CD4-positive, alpha-beta T cell (primary cell): ENCODE data around the gene CLCN2. TPM values are rescaled to one million over a fixed set of nuclear protein-coding genes. Genes with fewer than 3 reads are reported as not detected.

Source experiments
- ATAC-seq: fragments of 200-7000 bp; cut with Tn5 transposase; one replicate; pipeline ENCODE4 v1.10.0; 2022; ENCODE audit warnings: mild to moderate bottlenecking; ENCODE audit not compliant: poor library complexity
- CTCF ChIA-PET: fragments of 350-600 bp; sonication (Branson Sonifier 250); formaldehyde crosslinking; loops from one replicate; lab custom pipeline; 2021; ENCODE audit warnings: antibody characterized with exemption, inconsistent platforms; lab: Charles Lee
- POLR2A ChIA-PET: fragments of 350-600 bp; sonication (Branson Sonifier 250); formaldehyde crosslinking; loops from one replicate; lab custom pipeline; 2021; ENCODE audit warnings: antibody characterized with exemption, inconsistent platforms; lab: Charles Lee
- DNase-seq, 14 experiments: peaks; one replicate each; pipeline ENCODE4 v3.0.0-alpha.2; 2013 to 2020; ENCODE audit warnings: mixed read lengths in 2 of 14
- H3K27ac ChIP-seq, 2 donors: one replicate each; pipeline versions ENCODE4 v1.5.1 to v1.7.0; 2013; ENCODE audit warnings: low read length in 2 of 2, low read depth in 1 of 2, mild to moderate bottlenecking in 1 of 2
- H3K27me3 ChIP-seq, 2 experiments: 1 replicate in 1 of 2; 2 replicates in 1 of 2; pipeline versions ENCODE4 v1.6.1 to v1.7.0; 2013; ENCODE audit warnings: low read length in 2 of 2, control low read depth in 1 of 2, mild to moderate bottlenecking in 1 of 2, moderate library complexity in 1 of 2; ENCODE audit not compliant: insufficient read depth in 2 of 2, control insufficient read depth in 1 of 2
- H3K36me3 ChIP-seq: one replicate; pipeline ENCODE4 v1.6.1; 2013; ENCODE audit warnings: low read length, control low read depth; ENCODE audit not compliant: insufficient read depth
- H3K4me1 ChIP-seq: one replicate; pipeline ENCODE4 v1.6.1; 2013; ENCODE audit warnings: low read length, control low read depth; ENCODE audit not compliant: insufficient read depth
- H3K4me3 ChIP-seq: one replicate; pipeline ENCODE4 v1.5.1; 2013; ENCODE audit warnings: mild to moderate bottlenecking, low read length, moderate library complexity
- H3K9me3 ChIP-seq, 2 experiments: 1 replicate in 1 of 2; 2 replicates in 1 of 2; pipeline versions ENCODE4 v1.6.1 to v1.7.0; 2013; ENCODE audit warnings: low read length in 2 of 2, mild to moderate bottlenecking in 2 of 2, control low read depth in 1 of 2, moderate library complexity in 1 of 2; ENCODE audit not compliant: control insufficient read depth in 1 of 2, insufficient read depth in 1 of 2
- H3K27ac Mint-ChIP-seq: one replicate; pipeline ENCODE4 v1.8.0; 2020; ENCODE audit warnings: mixed read lengths
- H3K27me3 Mint-ChIP-seq: one replicate; pipeline ENCODE4 v1.8.0; 2021; ENCODE audit warnings: mixed read lengths
- H3K36me3 Mint-ChIP-seq: one replicate; pipeline ENCODE4 v1.8.0; 2021; ENCODE audit warnings: low read depth, mixed read lengths
- H3K4me1 Mint-ChIP-seq: one replicate; pipeline ENCODE4 v1.8.0; 2021; ENCODE audit warnings: low read depth, mixed read lengths
- H3K4me3 Mint-ChIP-seq: one replicate; pipeline ENCODE4 v1.8.0; 2020; ENCODE audit warnings: mild to moderate bottlenecking, mixed read lengths
- H3K9me3 Mint-ChIP-seq: one replicate; pipeline ENCODE4 v1.8.0; 2020; ENCODE audit warnings: mixed read lengths
- CTCF ChIP-seq: fragments of 200-600 bp; IDR thresholded peaks from one replicate; pipeline ENCODE4 v1.8.0; 2022; ENCODE audit warnings: antibody characterized with exemption, mild to moderate bottlenecking
- intact Hi-C, 2 experiments: fragments of 100-400 bp; cut with DNase I in 1 of 2; cut with micrococcal nuclease in 1 of 2; formaldehyde crosslinking; loops; one replicate each; pipeline versions ENCODE4 v1.15.1 to v1.9.0; 2023 to 2025; cut with DNase I, micrococcal nuclease
- total RNA-seq, 174 experiments: library from RNA in 2 of 174; stranded (reverse) in 2 of 174; gene quantifications; one replicate each; pipeline ENCODE4 v1.2.3 and lab custom pipeline; 2021 to 2026

The CLCN2 gene
- total RNA-seq, 2 experiments from 2014 or later, result 3.2 to 3.5 TPM

GRCh38 chr3:184337399-184337714 is 24.0 kb downstream of the CLCN2 start, which contains the start of gene FAM131A:
FAM131A (plus strand) TSS chr3:184337600; CDS start chr3:184337631, 31 bp downstream.
- Histone ChIP-seq H3K4me1 (peaks cover 38% of the 10 kb centered on the region), H3K36me3 (peaks cover 34% of the 10 kb centered on the region), H3K27ac (no peak within 1 kb of the TSS), H3K4me3 (peak within 1 kb of the TSS; percentile 64), H3K27me3 (no peaks in the 10 kb centered on the region), H3K9me3 (no peaks in the 10 kb centered on the region)
- Mint-ChIP-seq H3K27me3 (no peaks in the 10 kb centered on the region), H3K4me1 (peaks cover 34% of the 10 kb centered on the region), H3K9me3 (no peaks in the 10 kb centered on the region), H3K4me3 (peak within 1 kb of the TSS; percentile 95), H3K27ac (peak within 1 kb of the TSS; percentile 97), H3K36me3 (peaks cover 37% of the 10 kb centered on the region)
- intact Hi-C loops, result loop anchor here in 1 of 2 experiments (2.0 kb wide), 1 partner anchor 23 kb away; the partner anchor contains the start of genes CLCN2 and POLR2H
- ChIA-PET POLR2A (interaction anchor here (0.7 to 1.9 kb wide), 4 partner anchors 9 to 88 kb away, joined by 3 to 6 read pairs (median 4); partner anchors contain the start of genes CLCN2, EEF1AKMT4 and POLR2H), CTCF (interaction anchor here (1.3 kb wide), 1 partner anchor 17 kb away, joined by 3 read pairs; no protein-coding TSS in a partner anchor)
- DNase-seq (no peak), ATAC-seq (no peak)
- TF ChIP-seq CTCF, result no peak

- H3K27me3 Mint-ChIP-seq, result no peaks in the 10 kb centered on the region
- Histone ChIP-seq H3K27me3 (no peaks in the 10 kb centered on the region), H3K4me1 (peaks cover 38% of the 10 kb centered on the region), H3K9me3 (no peaks in the 10 kb centered on the region), H3K36me3 (peaks cover 37% of the 10 kb centered on the region), H3K27ac (peak overlapping the region in 1 of 2 donors; percentile 95), H3K4me3 (peak overlapping the region; percentile 64)
- peaks cover 34% of the 10 kb centered on the region for H3K4me1 Mint-ChIP-seq
- ATAC-seq, result no peak
- H3K36me3 Mint-ChIP-seq, result peaks cover 43% of the 10 kb centered on the region
- peak overlapping the region; percentile 95 for H3K4me3 Mint-ChIP-seq
- ChIA-PET POLR2A (interaction anchor here (1.2 kb wide), 1 partner anchor 22 kb away, joined by 4 read pairs; no protein-coding TSS in a partner anchor), CTCF (no interaction called here)
- H3K9me3 Mint-ChIP-seq, result no peaks in the 10 kb centered on the region
- peak in 2 of 14 experiments; percentile 26 to 41 for DNase-seq
- H3K27ac Mint-ChIP-seq, result peak overlapping the region; percentile 97
- intact Hi-C loops, result loop anchor here in 1 of 2 experiments (2.0 kb wide), 1 partner anchor 24 kb away; the partner anchor contains the start of genes CLCN2 and POLR2H
- TF ChIP-seq CTCF, result no peak
These were observed 24.6 kb downstream of the CLCN2 start for GRCh38 chr3:184336547-184337398.

- peaks cover 49% of the 10 kb centered on the region for H3K36me3 Mint-ChIP-seq
- H3K9me3 Mint-ChIP-seq, result no peaks in the 10 kb centered on the region
- H3K4me3 Mint-ChIP-seq, result peak overlapping the region; percentile 95
- Histone ChIP-seq H3K27ac (peak overlapping the region; percentile 88 to 95), H3K36me3 (peaks cover 45% of the 10 kb centered on the region), H3K4me1 (peaks cover 38% of the 10 kb centered on the region), H3K4me3 (peak overlapping the region; percentile 64), H3K9me3 (no peaks in the 10 kb centered on the region), H3K27me3 (no peaks in the 10 kb centered on the region)
- ChIA-PET CTCF (no interaction called here), POLR2A (no interaction called here)
- DNase-seq, result peak; percentile 73 to 94 (median 88)
- peaks cover 34% of the 10 kb centered on the region for H3K4me1 Mint-ChIP-seq
- intact Hi-C loops, result loop anchor here (1.0 to 2.0 kb wide), 2 partner anchors 22 to 25 kb away; partner anchors contain the start of genes CLCN2 (in 1 of the 2), EIF4G1 (in 1 of the 2) and POLR2H (in 1 of the 2)
- ATAC-seq, result peak; percentile 70
- TF ChIP-seq CTCF, result no peak
- no peaks in the 10 kb centered on the region for H3K27me3 Mint-ChIP-seq
- H3K27ac Mint-ChIP-seq, result peak overlapping the region; percentile 97
These were observed 25.5 kb downstream of the CLCN2 start for GRCh38 chr3:184335661-184336546.
